ENCODE results near the gene HSPB8. TPM values are rescaled to one million over a fixed set of nuclear protein-coding genes. Genes with fewer than 3 reads are reported as not detected.

The HSPB8 gene
- total and polyA plus RNA-seq, 9 donors = 7.4 to 48.8 (median 18.0) TPM

GRCh38 chr12:119179335-119180021, 747 bp downstream of the HSPB8 start:
- H3K27me3 ChIP-seq = no peaks in the 10 kb centered on the region
- H3K4me1 ChIP-seq (ENCODE audit: insufficient read depth) = peaks cover 21% of the 10 kb centered on the region
- intact Hi-C loops (cut with DNase I) = no loop called here
- H3K36me3 ChIP-seq = no peaks in the 10 kb centered on the region
- TF ChIP-seq EP300 (IDR thresholded peaks at IDR 0.05) = peak; percentile 7
- no peak for TF ChIP-seq CTCF (IDR thresholded peaks at IDR 0.05)
- H3K27ac ChIP-seq = peak overlapping the region in 1 of 2 donors; percentile 66
- H3K4me3 ChIP-seq = peak overlapping the region; percentile 46
- DNase-seq = peak in 3 of 5 donors; percentile 34 to 39 (median 38)
- WGBS, 3 donors = 10 to 27% (median 21%) methylated on average over 18 of the region's 18 CpGs
- H3K9me3 ChIP-seq = no peaks in the 10 kb centered on the region

GRCh38 chr12:119180380-119181040, 1.8 kb downstream of the HSPB8 start:
- peak overlapping the region; percentile 46 for H3K4me3 ChIP-seq
- H3K27ac ChIP-seq = peak overlapping the region in 1 of 2 donors; percentile 66
- no peaks in the 10 kb centered on the region for H3K27me3 ChIP-seq
- TF ChIP-seq POLR2A (IDR thresholded peaks at IDR 0.05) (no peak), CTCF (IDR thresholded peaks at IDR 0.05) (no peak), EP300 (IDR thresholded peaks at IDR 0.05) (no peak)
- 6 to 17% (median 13%) methylated on average over 7 of the region's 7 CpGs for WGBS, 3 donors
- H3K9me3 ChIP-seq = no peaks in the 10 kb centered on the region
- H3K4me1 ChIP-seq (ENCODE audit: insufficient read depth) = peaks cover 21% of the 10 kb centered on the region
- DNase-seq = peak; percentile 32 to 64 (median 43)
- intact Hi-C loops (cut with DNase I) = no loop called here
- no peaks in the 10 kb centered on the region for H3K36me3 ChIP-seq

GRCh38 chr12:119181202-119181601, 2.5 kb downstream of the HSPB8 start:
- TF ChIP-seq EP300 (IDR thresholded peaks at IDR 0.05) = no peak
- TF ChIP-seq CTCF (IDR thresholded peaks at IDR 0.05) = no peak
- TF ChIP-seq POLR2A (IDR thresholded peaks at IDR 0.05) = no peak
- Histone ChIP-seq H3K27ac (no peak overlapping the region), H3K4me3 (peak overlapping the region; percentile 46), H3K27me3 (no peaks in the 10 kb centered on the region), H3K9me3 (no peaks in the 10 kb centered on the region), H3K36me3 (no peaks in the 10 kb centered on the region), H3K4me1 (ENCODE audit: insufficient read depth) (peaks cover 21% of the 10 kb centered on the region)
- intact Hi-C loops (cut with DNase I) = no loop called here
- DNase-seq = no peak
- WGBS, 3 donors = 79 to 95% (median 91%) methylated on average over 2 of the region's 2 CpGs

- no peak for DNase-seq
- intact Hi-C loops (cut with DNase I) = no loop called here
- peaks cover 21% of the 10 kb centered on the region for H3K4me1 ChIP-seq (ENCODE audit: insufficient read depth)
- H3K9me3 ChIP-seq = no peaks in the 10 kb centered on the region
- H3K27me3 ChIP-seq = no peaks in the 10 kb centered on the region
- H3K27ac ChIP-seq = no peak overlapping the region
- no peak for TF ChIP-seq EP300 (IDR thresholded peaks at IDR 0.05)
- 74 to 84% (median 78%) methylated on average over 3 of the region's 3 CpGs for WGBS, 3 donors
- no peak overlapping the region for H3K4me3 ChIP-seq
- H3K36me3 ChIP-seq = no peaks in the 10 kb centered on the region
Measured at GRCh38 chr12:119181944-119182343, 3.2 kb downstream of the HSPB8 start.
